ENCODE results near the gene CHST4.
"Not testable (repeated sequence)": the region's sequence is repeated elsewhere in the genome, so short reads cannot be mapped to it uniquely, and the experiment has no call there.

CHST4 gene

GRCh38 chr16:71570144-71570543 is 43.9 kb downstream of the CHST4 start:
- no peak for FAIRE-seq

- no peak for FAIRE-seq
Measured at GRCh38 chr16:71572497-71573116, 46.4 kb downstream of the CHST4 start.

DNA sequence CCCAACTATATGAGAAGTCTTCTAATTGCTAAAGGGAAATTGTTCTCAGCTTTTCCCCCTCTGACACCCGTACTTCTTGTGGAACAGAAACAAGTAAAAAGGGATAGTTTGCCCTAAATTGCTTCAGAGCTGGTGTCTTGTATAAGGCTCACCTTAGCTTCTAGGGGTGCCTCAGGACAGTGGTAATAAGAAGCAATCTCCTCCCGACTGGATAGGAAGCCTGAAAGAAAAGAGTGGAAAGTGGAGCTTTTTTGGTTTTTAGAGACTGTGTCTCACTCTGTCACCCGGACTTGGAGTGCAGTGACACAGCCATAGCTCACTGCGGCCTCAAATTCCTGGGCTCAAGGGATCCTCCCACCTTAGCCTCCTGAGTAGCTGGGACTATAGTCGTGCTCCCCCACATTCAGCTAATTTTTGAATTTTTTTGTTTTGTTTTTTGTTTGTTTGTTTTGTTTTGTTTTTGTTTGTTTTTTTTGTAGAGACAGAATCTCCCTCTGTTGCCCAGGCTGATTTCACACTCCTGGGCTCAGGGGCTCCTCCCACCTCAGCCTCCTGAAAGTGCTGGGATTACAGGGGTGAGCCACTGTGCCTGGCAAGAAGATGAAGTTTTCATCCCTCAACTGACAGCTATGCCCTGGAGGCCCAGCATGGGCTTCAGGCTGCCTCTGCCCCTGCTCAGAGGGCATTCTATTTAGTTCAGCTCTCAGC is 47.3 kb downstream of the CHST4 start:
- FAIRE-seq, result no peak

DNA sequence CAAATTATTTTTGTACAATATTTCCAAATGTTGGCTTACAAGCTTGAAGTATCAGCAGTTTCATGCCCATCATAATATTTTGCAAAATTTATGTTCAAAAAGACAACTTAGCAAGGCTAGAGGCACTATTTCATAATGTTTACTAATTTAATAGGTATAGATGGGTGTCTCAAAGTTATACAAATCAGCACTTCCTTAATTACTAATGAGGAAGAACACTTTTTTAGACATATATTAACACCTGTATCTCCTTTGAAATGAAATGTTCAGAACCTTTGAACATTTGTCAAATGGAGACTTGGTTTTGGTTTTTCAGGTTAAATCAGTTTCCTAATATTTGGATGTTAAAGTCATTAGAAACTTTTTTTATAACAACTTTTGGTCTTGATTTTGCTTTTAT is 48.5 kb downstream of the CHST4 start:
- FAIRE-seq, result no peak

DNA sequence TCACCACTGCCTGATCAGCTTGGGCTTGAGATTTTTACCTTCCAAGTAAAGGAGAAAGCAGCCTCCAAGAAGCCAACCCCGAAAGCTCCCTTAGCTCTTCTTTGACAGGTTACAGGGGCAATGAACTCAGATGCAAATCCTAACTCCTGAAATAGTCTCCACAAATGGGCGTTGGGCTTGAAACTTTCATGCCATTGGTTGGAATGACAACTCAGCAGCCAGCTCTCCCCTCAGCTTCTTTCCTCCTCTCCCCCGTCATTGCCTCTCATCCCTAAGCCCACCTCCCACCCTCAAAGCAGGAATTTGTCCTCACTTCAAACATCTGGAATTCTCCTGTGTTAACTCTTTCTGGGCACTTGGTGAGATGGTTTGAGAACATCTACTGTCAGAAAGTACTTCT is 50.7 kb downstream of the CHST4 start, which contains the start of gene TAT:
Gene TAT, minus strand, starts transcription at position 122 of the 400 bp plus-strand sequence. CDS start 677 bp downstream, outside the sequence.
- no peak for FAIRE-seq

DNA sequence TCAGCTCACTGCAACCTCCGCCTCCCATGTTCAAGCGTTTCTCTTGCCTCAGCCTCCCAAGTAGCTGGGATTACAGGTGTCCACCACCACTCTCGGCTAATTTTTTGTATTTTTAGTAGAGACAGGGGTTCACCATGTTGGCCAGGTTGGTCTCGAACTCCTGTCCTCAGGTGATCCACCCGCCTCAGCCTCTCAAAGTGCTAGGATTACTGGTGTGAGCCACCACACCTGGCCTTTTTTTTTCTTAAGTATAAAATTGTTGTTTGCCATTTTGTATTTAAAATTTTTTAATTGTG is 56.3 kb downstream of the CHST4 start:
- not testable (repeated sequence) for FAIRE-seq

DNA sequence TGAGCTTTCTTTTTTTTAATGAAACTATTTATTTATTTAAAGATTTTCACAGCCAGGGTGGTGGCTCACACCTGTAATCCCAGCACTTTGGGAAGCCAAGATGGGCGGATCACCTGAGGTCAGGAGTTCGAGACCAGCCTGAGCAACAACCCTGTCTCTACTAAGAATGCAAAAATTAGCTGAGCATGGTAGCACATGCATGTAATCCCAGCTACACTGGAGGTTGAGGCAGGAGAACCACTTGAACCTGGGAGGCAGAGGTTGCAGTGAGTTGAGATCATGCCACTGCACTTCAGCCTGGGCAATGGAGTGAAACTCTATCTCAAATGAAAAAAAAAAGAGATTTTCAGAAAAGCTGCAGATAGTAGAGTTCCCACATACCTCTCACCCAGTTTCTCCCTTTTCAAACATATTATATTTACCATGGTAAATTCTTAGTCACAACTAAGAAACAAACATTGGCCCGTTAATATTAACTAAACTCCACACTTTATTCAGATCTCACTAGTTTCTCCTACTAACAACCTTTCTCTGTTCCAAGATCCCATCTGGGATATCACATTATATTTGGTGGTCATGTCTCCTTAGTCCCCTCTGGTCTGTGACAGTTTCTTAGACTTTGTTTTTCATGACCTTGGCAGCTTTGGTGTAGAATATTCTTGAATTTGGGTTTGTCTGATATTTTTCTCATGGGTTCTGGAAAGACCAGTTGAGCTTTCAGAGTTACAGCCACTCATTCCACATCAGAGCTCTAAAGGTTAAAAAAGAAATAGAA is 58.5 kb downstream of the CHST4 start:
- no peak for FAIRE-seq

DNA sequence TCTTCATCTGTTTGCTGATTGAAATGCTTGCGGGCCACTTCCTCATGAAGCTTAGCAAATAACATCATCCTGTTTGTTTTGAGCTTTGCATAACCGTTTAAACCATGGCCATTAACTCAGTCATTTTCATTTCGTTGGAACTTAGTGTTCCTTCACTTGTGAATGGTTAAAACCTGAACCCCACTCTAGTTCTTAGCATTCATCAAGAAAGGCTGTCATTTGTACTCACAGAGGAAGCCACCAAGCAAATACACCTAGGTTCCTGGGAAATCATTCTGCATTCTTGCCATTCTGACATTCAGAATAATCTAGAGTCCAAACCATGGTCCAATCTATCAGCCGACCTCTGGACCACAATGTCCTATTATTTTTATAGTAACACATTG is 59.1 kb downstream of the CHST4 start:
- no peak for FAIRE-seq

Measured in colon (tissue), 2 donors.